SU-DHL-6 (cell line): Measurements from ENCODE around the gene OR10V1.

Experiments used
- H2AFZ ChIP-seq: fragments of 200-600 bp; sonication (generic); 2 replicates; pipeline ENCODE4 v1.6.1; 2014; ENCODE audit warnings: low read depth, mild to moderate bottlenecking, moderate library complexity, mixed read lengths, antibody characterized with exemption, low read length; ENCODE audit not compliant: severe bottlenecking
- H3F3A ChIP-seq: fragments of 200-600 bp; shearing (Covaris generic); 2 replicates; pipeline ENCODE4 v1.6.0; 2016; ENCODE audit warnings: antibody characterized with exemption, mild to moderate bottlenecking; ENCODE audit not compliant: insufficient read depth
- H3K27ac ChIP-seq: fragments of 200-600 bp; sonication (generic); 2 replicates; pipeline ENCODE4 v1.5.1; 2016; ENCODE audit warnings: low read depth, mild to moderate bottlenecking, low read length, moderate library complexity, mixed read lengths
- H3K27me3 ChIP-seq: fragments of 200-600 bp; sonication (generic), shearing (Covaris generic); 2 replicates; pipeline ENCODE4 v1.6.0; 2014; ENCODE audit warnings: mild to moderate bottlenecking, low read length
- H3K36me3 ChIP-seq: fragments of 200-600 bp; sonication (generic); 2 replicates; pipeline ENCODE4 v1.6.1; 2014; ENCODE audit warnings: mild to moderate bottlenecking, low read length, mixed read lengths
- H3K4me2 ChIP-seq: fragments of 300-600, 200-600 bp; shearing (Covaris generic), sonication (generic); 2 replicates; pipeline ENCODE4 v1.6.0; 2014; ENCODE audit warnings: low read length, low read depth, mild to moderate bottlenecking; ENCODE audit not compliant: poor library complexity, severe bottlenecking
- H3K4me3 ChIP-seq: fragments of 200-600 bp; sonication (generic); 2 replicates; pipeline ENCODE4 v1.5.1; 2014; ENCODE audit warnings: antibody characterized with exemption, low read length, mild to moderate bottlenecking, mixed read lengths; ENCODE audit not compliant: insufficient read depth, poor library complexity, severe bottlenecking
- H3K79me2 ChIP-seq: fragments of 200-600 bp; sonication (generic); 2 replicates; pipeline ENCODE4 v1.6.1; 2014; ENCODE audit warnings: mild to moderate bottlenecking, low read length, moderate library complexity; ENCODE audit not compliant: insufficient read depth
- H3K9ac ChIP-seq: fragments of 200-600 bp; sonication (generic); 2 replicates; pipeline ENCODE4 v1.7.0; 2014; ENCODE audit warnings: mild to moderate bottlenecking, low read length
- H3K9me2 ChIP-seq: fragments of 200-600 bp; sonication (generic); replicated peaks from 2 replicates; pipeline ENCODE4 v1.6.1; 2014; ENCODE audit warnings: low read length; ENCODE audit not compliant: insufficient read depth
- H3K9me3 ChIP-seq: fragments of 200-600 bp; sonication (generic); 2 replicates; pipeline ENCODE4 v1.6.1; 2014; ENCODE audit warnings: low read length, mixed read lengths; ENCODE audit not compliant: insufficient read depth
- H4K20me1 ChIP-seq: fragments of 200-600 bp; sonication (generic); 2 replicates; pipeline ENCODE4 v1.6.1; 2014; ENCODE audit warnings: low read depth, mild to moderate bottlenecking, antibody characterized with exemption, low read length, moderate library complexity, mixed read lengths
- EZH2phosphoT487 ChIP-seq: fragments of 200-600 bp; sonication (generic), shearing (Covaris generic); conservative IDR thresholded peaks from 2 replicates; pipeline ENCODE4 v1.6.1; 2018; ENCODE audit warnings: mild to moderate bottlenecking, antibody characterized with exemption, low read length, moderate library complexity, mixed read lengths
- TF ChIP-seq, protein P1 (sequence below): fragments of 200-600 bp; sonication (generic); IDR thresholded peaks from one replicate; pipeline ENCODE4 v1.5.1; 2017; ENCODE audit warnings: antibody characterized with exemption, mild to moderate bottlenecking, low read length, moderate library complexity; ENCODE audit not compliant: insufficient read depth, poor library complexity, severe bottlenecking

The OR10V1 gene

DNA sequence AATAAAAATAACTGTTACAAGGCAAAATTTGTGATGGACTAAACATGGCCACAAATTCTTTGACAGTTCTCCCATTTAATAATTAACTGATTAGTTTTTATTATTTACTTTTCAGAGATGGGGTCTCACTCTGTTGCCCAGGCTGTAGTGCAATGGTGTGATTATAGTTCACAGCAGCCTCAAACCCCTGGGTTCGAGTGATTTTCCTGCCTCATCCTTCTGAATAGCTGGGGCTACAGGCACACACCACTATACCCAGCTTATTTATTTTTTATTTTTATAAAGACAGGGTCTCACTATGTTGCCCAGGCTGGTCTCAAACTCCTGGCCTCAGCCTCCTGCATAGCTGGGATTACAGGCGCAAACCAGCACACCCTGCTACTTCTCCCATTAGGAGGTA, 40.4 kb downstream of the OR10V1 start:
- no peaks in the 10 kb centered on the region for H4K20me1 ChIP-seq
- H3K4me2 ChIP-seq = no peak overlapping the region
- no peak overlapping the region for H3K4me3 ChIP-seq
- no peak for TF ChIP-seq EZH2phosphoT487
- TF ChIP-seq, protein P1, sequence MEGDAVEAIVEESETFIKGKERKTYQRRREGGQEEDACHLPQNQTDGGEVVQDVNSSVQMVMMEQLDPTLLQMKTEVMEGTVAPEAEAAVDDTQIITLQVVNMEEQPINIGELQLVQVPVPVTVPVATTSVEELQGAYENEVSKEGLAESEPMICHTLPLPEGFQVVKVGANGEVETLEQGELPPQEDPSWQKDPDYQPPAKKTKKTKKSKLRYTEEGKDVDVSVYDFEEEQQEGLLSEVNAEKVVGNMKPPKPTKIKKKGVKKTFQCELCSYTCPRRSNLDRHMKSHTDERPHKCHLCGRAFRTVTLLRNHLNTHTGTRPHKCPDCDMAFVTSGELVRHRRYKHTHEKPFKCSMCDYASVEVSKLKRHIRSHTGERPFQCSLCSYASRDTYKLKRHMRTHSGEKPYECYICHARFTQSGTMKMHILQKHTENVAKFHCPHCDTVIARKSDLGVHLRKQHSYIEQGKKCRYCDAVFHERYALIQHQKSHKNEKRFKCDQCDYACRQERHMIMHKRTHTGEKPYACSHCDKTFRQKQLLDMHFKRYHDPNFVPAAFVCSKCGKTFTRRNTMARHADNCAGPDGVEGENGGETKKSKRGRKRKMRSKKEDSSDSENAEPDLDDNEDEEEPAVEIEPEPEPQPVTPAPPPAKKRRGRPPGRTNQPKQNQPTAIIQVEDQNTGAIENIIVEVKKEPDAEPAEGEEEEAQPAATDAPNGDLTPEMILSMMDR = no peak
- H3K27ac ChIP-seq = no peak overlapping the region
- H2AFZ ChIP-seq = no peak overlapping the region
- no peaks in the 10 kb centered on the region for H3K9me3 ChIP-seq
- H3K36me3 ChIP-seq = no peaks in the 10 kb centered on the region
- no peaks in the 10 kb centered on the region for H3K27me3 ChIP-seq
- no peaks in the 10 kb centered on the region for H3F3A ChIP-seq
- no peak overlapping the region for H3K9ac ChIP-seq
- peaks cover 4% of the 10 kb centered on the region for H3K79me2 ChIP-seq
- H3K9me2 ChIP-seq = no peaks in the 10 kb centered on the region

DNA sequence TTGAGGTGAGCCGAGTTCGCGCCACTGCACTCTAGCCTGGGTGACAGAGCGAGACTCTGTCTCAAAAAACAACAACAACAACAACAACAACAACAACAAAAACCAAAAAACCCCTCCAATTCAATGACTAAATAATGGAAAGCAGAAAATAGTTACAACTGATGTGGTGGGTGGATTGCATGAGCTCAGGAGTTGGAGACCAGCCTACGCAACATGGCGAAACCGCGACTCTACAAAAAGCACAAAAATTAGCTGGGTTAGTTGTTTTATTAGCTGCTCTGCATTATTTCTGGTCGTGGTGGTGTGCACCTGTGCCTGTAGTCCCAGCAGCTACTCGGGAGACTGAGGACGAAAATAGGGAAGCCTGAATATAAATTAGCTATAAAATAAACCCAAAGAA, 42.2 kb downstream of the OR10V1 start:
- no peak overlapping the region for H2AFZ ChIP-seq
- no peaks in the 10 kb centered on the region for H3K27me3 ChIP-seq
- no peak overlapping the region for H3K4me3 ChIP-seq
- no peak overlapping the region for H3K9ac ChIP-seq
- H4K20me1 ChIP-seq = no peaks in the 10 kb centered on the region
- H3K36me3 ChIP-seq = peaks cover 5% of the 10 kb centered on the region; the same call in 1 of the 2 replicates
- peaks cover 5% of the 10 kb centered on the region; the same call in 1 of the 2 replicates for H3F3A ChIP-seq
- TF ChIP-seq EZH2phosphoT487 = no peak
- TF ChIP-seq, protein P1 = no peak
- no peak overlapping the region for H3K4me2 ChIP-seq
- no peaks in the 10 kb centered on the region for H3K9me3 ChIP-seq
- H3K79me2 ChIP-seq = peaks cover 22% of the 10 kb centered on the region
- H3K9me2 ChIP-seq = no peaks in the 10 kb centered on the region
- no peak overlapping the region for H3K27ac ChIP-seq

DNA sequence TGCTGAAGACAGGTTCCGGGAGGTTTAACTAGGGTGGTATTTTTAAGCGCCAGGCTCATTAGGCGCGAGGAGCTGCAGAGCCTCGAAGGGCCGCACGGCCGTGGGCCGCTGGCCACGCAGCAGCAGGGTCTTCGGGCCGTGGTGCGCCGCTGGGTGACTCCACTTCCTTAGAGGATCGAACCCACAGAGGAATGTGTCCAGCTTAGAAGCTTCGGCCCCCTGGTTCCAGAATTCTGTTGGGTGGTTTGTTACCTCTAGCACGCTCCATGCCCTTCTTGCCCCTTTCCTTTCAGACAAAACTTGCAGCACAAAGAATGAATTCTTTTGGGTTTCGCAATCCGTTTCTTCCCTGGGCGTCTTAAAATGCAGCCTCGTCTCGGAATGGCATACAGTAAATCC, 44.0 kb downstream of the OR10V1 start:
- Histone ChIP-seq H3K9ac (peak overlapping the region; percentile 96), H3K27me3 (no peaks in the 10 kb centered on the region), H3K9me2 (no peaks in the 10 kb centered on the region), H3F3A (peaks cover 6% of the 10 kb centered on the region; the same call in 1 of the 2 replicates), H3K36me3 (peaks cover 13% of the 10 kb centered on the region), H3K4me2 (peak overlapping the region; percentile 87), H3K4me3 (peak overlapping the region; percentile 70), H3K9me3 (no peaks in the 10 kb centered on the region), H3K27ac (peak overlapping the region; percentile 55), H3K79me2 (peaks cover 25% of the 10 kb centered on the region), H4K20me1 (no peaks in the 10 kb centered on the region), H2AFZ (peak overlapping the region; percentile 97)
- TF ChIP-seq, protein P1 = no peak
- no peak for TF ChIP-seq EZH2phosphoT487
